SK-N-MC (cell line): ENCODE measurements around the gene PCBP3.

Experiments used
- EZH2 ChIP-seq: fragments of 200-600 bp; sonication (generic); IDR thresholded peaks from one replicate; pipeline ENCODE4 v1.6.1; 2017; ENCODE audit warnings: antibody characterized with exemption
- FOXP2 ChIP-seq: optimal IDR thresholded peaks from 2 replicates; pipeline ENCODE3; 2011; ENCODE audit warnings: mild to moderate bottlenecking, moderate library complexity; ENCODE audit not compliant: insufficient read depth; ENCODE audit errors: extremely low read length, control extremely low read depth
- POLR2AphosphoS5 ChIP-seq: IDR thresholded peaks from 2 replicates; pipeline ENCODE4 v1.6.1; 2012; ENCODE audit warnings: mild to moderate bottlenecking, low read depth, low read length, borderline replicate concordance

GRCh38 chr21:45826676-45827301 is 183.3 kb downstream of the PCBP3 start:
- TF ChIP-seq POLR2AphosphoS5 (no peak), EZH2 (no peak), FOXP2 (no peak)
